Nephron (organoid): ENCODE data around the gene LCLAT1.

ENCODE experiments used
- H3K27ac Mint-ChIP-seq, 3 experiments: 2 replicates each; pipeline ENCODE4 v1.8.0; 2020; ENCODE audit warnings: mixed read lengths in 3 of 3, mild to moderate bottlenecking in 2 of 3, moderate library complexity in 1 of 3
- H3K27me3 Mint-ChIP-seq: 2 replicates; pipeline ENCODE4 v1.8.0; 2021; ENCODE audit warnings: low read depth, mild to moderate bottlenecking, moderate library complexity, mixed read lengths
- H3K36me3 Mint-ChIP-seq: 2 replicates; pipeline ENCODE4 v1.8.0; 2020; ENCODE audit warnings: low read depth, mixed read lengths
- H3K4me1 Mint-ChIP-seq: 2 replicates; pipeline ENCODE4 v1.8.0; 2020; ENCODE audit warnings: mixed read lengths
- H3K4me3 Mint-ChIP-seq, 3 experiments: 2 replicates each; pipeline ENCODE4 v1.8.0; 2020; ENCODE audit warnings: mild to moderate bottlenecking in 3 of 3, mixed read lengths in 3 of 3, moderate library complexity in 2 of 3
- H3K9me3 Mint-ChIP-seq: 2 replicates; pipeline ENCODE4 v1.8.0; 2020; ENCODE audit warnings: mixed read lengths
- CTCF ChIP-seq, 3 experiments: fragments of 200-600 bp; sonication (generic); IDR thresholded peaks; one replicate each; pipeline ENCODE4 v1.5.0; 2021; ENCODE audit warnings: antibody characterized with exemption in 3 of 3; ENCODE audit not compliant: unreplicated experiment in 3 of 3

Gene LCLAT1

GRCh38 chr2:30443081-30443480 lies 4.0 kb upstream of the LCLAT1 start:
- no peaks in the 10 kb centered on the region for H3K9me3 Mint-ChIP-seq
- peak overlapping the region in 1 of 3 experiments; percentile 53 for H3K4me3 Mint-ChIP-seq
- no peak for TF ChIP-seq CTCF (IDR thresholded peaks at IDR 0.05; ENCODE audit: unreplicated experiment in 3 of 3)
- H3K4me1 Mint-ChIP-seq, result peaks cover 31% of the 10 kb centered on the region
- H3K27me3 Mint-ChIP-seq, result no peaks in the 10 kb centered on the region
- peak overlapping the region in 1 of 3 experiments; percentile 44 for H3K27ac Mint-ChIP-seq
- no peaks in the 10 kb centered on the region for H3K36me3 Mint-ChIP-seq

- Mint-ChIP-seq H3K27ac (no peak overlapping the region), H3K27me3 (no peaks in the 10 kb centered on the region), H3K9me3 (no peaks in the 10 kb centered on the region), H3K36me3 (no peaks in the 10 kb centered on the region), H3K4me3 (peak overlapping the region in 2 of 3 experiments; percentile 30 to 52), H3K4me1 (peaks cover 33% of the 10 kb centered on the region)
- no peak for TF ChIP-seq CTCF (IDR thresholded peaks at IDR 0.05; ENCODE audit: unreplicated experiment in 3 of 3)
These were observed 2.8 kb upstream of the LCLAT1 start for GRCh38 chr2:30444273-30444672.

GRCh38 chr2:30445266-30445821 lies 1.7 kb upstream of the LCLAT1 start:
- Mint-ChIP-seq H3K36me3 (peaks cover 5% of the 10 kb centered on the region), H3K27ac (peak overlapping the region in 2 of 3 experiments; percentile 39 to 93), H3K27me3 (no peaks in the 10 kb centered on the region), H3K4me1 (peaks cover 30% of the 10 kb centered on the region), H3K9me3 (no peaks in the 10 kb centered on the region), H3K4me3 (peak overlapping the region; percentile 66 to 97 (median 95))
- TF ChIP-seq CTCF (IDR thresholded peaks at IDR 0.05; ENCODE audit: unreplicated experiment in 3 of 3), result no peak

GRCh38 chr2:30446602-30447148 lies 371 bp upstream of the LCLAT1 start:
- no peak for TF ChIP-seq CTCF (IDR thresholded peaks at IDR 0.05; ENCODE audit: unreplicated experiment in 3 of 3)
- H3K9me3 Mint-ChIP-seq, result no peaks in the 10 kb centered on the region
- H3K27me3 Mint-ChIP-seq, result no peaks in the 10 kb centered on the region
- peaks cover 23% of the 10 kb centered on the region for H3K4me1 Mint-ChIP-seq
- peaks cover 11% of the 10 kb centered on the region for H3K36me3 Mint-ChIP-seq
- peak overlapping the region; percentile 95 to 97 (median 95) for H3K4me3 Mint-ChIP-seq
- H3K27ac Mint-ChIP-seq, result peak overlapping the region; percentile 89 to 93 (median 89)

- H3K27ac Mint-ChIP-seq, result peak overlapping the region; percentile 61 to 89 (median 68)
- H3K9me3 Mint-ChIP-seq, result no peaks in the 10 kb centered on the region
- peaks cover 11% of the 10 kb centered on the region for H3K36me3 Mint-ChIP-seq
- TF ChIP-seq CTCF (IDR thresholded peaks at IDR 0.05; ENCODE audit: unreplicated experiment in 3 of 3), result no peak
- H3K27me3 Mint-ChIP-seq, result no peaks in the 10 kb centered on the region
- H3K4me1 Mint-ChIP-seq, result peaks cover 31% of the 10 kb centered on the region
- peak overlapping the region; percentile 95 to 97 (median 95) for H3K4me3 Mint-ChIP-seq
These were observed 1.3 kb downstream of the LCLAT1 start for GRCh38 chr2:30448308-30448707.

GRCh38 chr2:30448866-30449265 lies 1.8 kb downstream of the LCLAT1 start:
- Mint-ChIP-seq H3K36me3 (peaks cover 11% of the 10 kb centered on the region), H3K27ac (peak overlapping the region in 2 of 3 experiments; percentile 68 to 89), H3K4me1 (peaks cover 32% of the 10 kb centered on the region)

More at GRCh38 chr2:30448866-30449265, 1.8 kb downstream of the LCLAT1 start:
- no peak for TF ChIP-seq CTCF (IDR thresholded peaks at IDR 0.05; ENCODE audit: unreplicated experiment in 3 of 3)
- Mint-ChIP-seq H3K9me3 (no peaks in the 10 kb centered on the region), H3K27me3 (no peaks in the 10 kb centered on the region), H3K4me3 (peak overlapping the region; percentile 95 to 97 (median 95))
